ENCODE data around the gene TTLL12.

The TTLL12 gene

DNA sequence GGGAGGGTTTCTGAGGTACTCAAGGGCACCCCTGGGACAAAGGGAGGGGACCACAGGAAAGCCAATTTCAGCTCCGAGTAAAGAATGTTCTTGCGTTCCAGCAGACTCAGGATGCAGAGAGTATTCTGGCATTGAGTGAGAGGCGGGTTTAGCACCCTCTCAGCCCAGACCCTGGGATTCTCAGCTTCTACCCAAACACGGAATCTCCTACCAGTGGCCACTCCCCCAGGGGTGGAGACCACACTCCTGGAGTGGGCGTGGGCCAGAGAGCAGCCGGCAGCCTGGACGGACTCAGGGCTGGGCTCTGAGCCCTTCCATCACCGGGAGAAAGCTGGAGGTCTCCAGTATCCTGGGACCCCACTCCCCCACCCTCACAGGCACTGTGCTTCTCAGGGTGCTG is 26.1 kb upstream of the TTLL12 start:
- DNase-seq, result no peak

DNA sequence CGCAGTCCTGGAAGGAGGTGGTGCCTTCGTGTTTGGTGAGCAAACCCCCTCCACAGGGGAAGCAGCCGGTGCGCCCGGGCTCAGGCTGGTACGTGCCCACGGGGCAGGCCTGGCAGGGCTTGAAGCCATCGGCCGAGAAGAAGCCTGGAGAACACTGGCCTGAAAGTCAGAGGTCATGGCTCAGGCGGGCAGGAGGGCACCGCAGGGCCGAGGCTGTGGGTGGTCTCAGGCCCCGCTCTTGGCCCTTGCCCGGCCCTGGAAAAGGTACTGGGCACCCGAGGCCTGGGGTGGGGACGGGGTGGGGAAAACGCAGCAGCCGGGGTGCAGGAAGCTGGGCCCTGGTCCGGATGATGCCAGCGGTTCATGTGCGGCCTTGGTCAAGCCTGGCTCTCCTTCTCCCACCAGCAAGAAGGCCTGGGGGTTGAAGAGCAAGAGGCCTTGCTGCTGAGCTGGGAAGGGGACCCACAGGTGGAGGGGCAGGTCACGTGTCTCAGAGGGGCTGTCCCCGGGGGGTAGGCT is 25.6 kb upstream of the TTLL12 start:
- DNase-seq, result no peak

DNA sequence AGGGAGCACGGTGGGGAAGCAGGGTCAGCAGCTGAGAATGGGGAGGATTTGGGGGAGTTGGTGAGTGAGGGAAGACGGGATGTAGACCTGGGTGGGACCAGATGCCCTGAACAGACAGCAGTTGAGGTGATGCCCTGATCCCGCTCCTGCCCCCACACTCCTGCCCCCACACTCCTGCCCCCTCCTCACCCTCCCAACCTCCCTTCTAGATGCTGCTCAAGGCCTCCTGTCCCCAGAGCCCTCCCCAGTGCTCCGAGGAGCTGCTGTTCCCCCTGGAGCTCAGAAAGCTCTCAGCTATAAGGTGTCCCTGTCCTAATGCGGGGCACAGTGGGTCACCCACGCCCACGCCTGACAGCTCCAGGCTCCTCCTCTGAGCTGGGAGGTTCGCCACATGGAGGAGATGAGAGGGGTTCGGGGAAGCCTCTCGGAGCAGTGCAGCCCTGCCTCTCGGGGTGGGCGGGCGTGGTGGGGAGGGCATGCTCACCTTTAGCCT is 25.1 kb upstream of the TTLL12 start:
- no peak for DNase-seq

DNA sequence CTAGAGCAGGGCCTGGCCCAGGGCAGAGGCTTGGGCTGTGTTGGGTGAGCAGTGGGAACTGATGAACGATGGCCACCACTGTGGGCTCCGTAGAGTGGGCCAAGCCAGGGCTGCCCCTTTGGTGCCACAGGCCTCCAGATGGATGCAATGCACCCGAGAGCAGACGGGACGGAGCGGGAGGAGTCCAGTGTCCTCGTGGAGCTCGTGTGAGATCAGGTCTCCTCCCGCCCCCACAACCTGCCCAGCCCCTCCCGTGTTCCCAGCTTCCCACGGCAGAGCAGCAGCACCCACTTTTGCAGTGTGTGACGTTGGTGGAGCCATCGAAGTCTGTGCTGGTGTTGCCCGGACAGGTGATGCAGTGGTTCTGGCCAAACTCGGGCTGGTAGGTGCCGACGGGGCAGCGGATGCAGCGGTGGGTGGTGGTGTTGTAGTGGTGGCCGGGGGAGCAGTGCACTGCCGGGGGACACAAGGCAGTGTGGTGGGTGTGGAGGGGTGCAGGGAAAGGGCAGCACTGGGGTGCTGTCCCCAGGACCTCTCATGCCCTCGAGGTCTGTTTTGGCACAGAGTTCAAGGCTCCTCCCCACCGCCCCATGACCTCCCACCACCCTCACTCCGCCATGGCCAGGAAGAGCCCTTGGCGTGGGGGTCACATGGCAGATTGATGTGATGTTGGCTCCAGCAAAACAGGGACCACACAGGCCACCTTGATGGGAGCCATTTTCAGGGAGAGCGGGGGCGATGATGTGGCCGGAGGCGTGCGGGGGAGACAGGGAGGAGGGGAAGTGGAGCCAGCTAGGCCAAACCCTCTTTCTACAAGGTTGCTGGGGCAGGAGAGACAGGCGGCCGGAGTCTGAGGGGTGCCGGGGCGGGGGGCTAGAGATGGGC is 23.9 kb upstream of the TTLL12 start:
- no peak for DNase-seq

DNA sequence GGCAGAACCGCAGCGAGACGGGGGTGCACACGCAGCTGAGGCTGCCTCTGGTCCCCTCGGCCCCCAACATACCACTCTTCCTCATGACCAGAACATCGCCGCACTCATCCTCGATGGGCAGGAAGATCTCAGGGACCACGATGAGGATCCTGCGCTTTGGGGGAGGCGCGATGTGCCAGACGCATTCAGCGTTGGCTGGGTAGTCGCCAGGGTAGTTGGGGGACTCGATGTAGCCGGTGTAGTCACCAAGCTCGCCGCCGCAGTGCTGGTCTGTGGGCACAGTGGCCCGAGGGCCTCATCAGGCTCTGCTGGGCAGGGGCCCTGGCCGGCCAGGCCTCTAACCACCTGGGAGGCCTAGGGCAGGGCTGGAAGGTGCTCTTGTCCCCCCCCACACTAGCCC is 23.0 kb upstream of the TTLL12 start:
- no peak for DNase-seq

DNA sequence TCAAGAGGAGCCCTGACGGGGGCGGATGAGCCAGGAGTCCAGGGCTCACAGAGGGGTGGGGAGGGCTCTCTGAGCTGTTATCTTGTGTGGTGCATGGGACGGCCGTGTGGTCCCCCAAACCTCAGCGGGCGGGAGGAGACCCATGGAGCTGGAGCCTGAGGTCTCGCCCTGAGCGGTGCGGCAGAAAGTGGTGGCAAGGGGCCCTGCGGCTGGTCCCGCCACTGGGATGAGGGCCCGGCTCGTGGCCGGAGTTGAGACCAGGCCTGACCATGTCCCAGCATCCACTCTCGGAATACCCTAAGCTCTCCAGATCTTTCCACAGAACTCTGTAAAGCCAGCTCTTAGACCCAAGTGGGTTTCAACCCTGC is 22.6 kb upstream of the TTLL12 start:
- DNase-seq, result no peak

DNA sequence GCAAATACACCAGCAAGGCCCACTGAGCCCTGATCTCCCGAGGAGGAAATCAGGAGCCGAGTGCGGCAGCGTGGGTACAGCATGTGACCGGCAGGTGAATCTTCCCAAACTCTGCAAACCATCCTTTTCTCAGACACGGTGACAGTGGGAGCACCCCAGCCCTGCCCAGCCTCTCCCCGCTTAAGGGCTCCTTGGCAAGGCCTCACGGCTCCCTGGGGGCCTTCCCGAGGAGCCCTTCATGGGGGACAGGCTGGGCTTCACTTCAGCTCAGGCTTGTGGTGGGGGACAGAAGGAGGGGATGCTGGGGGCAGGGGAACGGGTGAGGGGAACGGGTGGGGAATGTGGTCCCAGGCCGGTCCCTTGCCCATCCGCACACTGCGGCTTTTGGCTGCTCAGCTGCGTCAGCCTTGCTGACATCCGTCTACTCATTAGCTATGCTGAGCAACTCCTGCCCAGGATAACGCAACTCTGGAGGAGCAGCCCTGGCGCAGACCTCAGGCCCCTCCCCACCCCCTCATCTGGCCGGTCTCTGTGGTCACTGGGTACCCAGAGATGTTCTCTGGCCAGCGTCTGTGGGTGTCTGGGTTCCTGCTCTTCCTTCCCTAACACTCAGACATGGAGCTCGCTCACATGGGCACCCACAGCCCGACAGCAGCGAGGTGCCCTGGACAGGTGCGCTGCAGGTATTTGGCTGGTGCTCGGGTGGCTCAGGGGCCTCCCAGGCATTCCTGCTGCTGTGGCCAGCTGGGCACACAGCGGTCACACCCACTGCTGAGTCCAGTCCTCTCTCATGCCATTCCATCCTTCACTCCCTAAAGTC is 22.0 kb upstream of the TTLL12 start:
- no peak for DNase-seq

DNA sequence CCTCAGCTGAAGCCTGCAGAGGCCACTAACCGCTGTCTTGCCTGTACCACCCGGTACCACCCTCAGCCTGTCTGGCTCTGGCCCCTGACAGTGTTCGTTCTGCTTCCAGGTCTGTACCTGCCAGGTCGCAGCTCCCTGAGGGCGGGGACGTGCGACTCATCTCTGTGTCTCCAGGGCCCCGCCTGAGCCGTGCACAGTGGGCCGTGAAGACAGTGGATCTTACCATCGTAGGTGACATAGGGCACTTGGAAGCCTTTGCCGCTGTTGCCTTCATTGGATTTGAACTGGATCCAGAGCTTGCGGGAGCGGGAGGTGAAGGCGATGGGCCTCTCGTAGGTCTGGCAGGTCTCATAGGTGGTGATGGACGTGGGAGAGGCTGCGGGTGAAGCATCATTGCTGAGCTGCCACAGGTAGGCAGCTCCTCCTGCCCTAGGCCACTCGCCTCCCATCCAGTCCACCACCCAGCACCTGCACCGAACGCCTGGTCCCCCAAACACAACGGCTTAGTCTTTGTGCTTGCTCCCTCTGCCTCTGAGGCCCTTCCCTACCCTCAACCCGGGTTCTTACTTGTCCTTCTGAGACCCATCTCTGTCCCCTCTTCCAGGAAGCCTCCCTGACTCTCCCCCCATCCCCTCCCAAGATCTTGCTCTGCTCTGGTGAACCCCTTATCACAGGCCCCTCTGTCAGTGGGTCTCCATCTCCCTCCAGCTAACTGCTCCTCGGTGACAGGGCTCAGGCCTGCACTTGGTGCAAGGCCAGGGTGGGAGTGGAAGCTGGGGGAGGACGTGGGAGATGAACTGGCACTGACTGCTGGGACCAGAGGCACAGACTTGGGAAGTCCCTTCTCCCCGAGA is 21.1 kb upstream of the TTLL12 start:
- DNase-seq, result no peak

DNA sequence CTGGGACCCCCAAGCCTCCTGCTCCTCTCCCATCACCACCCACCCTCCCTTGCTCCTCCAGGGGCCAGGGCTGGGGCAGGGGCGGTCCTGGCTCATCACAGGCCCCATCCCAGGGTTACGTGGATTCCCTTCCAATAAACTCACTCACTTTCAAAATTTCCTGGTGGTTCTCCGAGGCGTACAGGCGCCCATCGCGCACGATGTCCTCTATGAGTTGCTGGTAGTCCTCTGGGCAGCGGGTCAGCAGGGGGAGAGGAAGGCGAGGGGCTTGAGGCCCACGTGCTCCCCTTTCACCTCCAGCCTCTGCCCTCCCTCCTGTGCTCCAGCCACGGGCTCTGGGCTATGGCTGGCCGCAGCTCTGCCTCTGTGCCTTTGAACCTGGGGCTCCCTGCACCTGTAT is 20.5 kb upstream of the TTLL12 start:
- no peak for DNase-seq

DNA sequence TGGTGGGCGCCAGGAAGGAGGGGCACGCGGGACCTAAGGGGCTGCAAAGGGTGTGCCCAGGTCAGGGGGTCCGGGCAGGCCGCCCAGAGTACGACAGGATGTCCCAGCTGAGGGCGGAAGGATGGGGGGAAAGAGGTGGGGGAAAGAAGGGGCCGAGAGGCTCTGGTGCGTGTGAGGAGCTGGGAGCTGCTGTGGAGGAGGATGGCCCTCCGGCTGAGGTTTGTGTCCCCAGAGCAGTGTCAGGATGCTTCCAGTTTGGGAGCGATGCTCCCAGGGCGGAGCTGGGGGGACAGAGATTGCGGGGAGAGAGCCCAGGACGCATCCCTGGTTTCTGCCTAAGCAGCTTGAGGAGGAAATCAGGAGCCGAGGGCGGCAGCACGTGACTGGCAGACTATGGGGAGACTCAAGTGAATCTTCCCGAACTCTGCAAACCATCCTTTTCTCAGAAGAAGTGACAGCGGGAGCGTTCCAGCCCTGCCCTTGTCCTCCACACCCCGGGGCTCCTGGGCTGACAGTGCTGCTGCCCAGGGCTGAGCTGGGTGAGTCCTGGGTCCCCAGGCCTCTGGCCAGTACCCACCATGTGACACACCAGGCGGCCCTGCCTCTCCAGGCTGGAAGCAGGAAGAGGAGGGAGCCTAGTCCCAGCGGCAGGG is 19.7 kb upstream of the TTLL12 start:
- DNase-seq, result no peak

DNA sequence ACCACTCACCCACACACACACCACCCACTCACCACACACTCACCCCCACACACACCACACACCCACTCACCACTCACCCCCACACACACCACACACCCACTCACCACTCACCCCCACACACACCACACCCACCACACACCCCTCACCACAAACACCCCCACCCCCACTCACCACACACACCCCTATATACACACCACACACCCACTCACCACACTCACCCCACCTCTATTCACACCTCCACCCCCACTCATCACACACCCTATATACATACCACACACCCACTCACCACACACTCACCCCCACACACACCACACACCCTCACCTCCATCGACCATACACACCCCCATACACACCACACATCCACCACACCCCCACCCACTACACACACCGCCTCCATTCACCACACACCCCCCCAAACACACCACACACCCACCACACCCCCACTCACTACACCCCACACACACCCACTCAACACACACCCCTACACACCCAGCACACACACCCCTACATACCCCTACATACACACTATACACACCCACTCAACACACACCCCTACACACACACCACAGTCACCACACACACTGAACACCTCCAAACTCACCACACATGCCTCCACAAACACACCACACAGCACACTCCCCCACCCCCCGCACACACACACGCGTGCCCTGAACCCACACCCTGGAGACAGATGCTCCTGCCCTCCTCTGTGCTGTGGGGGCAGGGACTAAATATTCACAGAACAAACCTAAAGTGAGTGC is 19.0 kb upstream of the TTLL12 start:
- DNase-seq, result no peak

DNA sequence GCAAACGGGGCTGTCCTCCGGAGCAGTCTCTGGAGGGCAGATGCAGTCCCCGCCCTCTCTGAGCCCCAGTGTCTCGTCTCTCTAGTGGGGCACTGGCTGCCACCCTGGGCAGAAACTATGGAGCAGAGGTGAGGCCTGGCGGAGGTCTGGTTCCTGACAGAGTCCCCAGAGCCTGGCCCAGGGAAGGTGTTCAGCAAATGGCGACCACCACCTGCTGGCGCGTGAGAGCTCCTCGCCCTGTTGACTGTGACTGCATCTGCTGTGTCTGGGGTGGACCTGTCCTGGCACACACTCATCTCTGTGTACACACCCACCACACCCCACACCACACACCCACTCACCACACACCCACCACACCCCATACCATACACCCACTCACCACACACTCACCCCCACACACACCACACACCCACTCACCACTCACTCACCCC is 18.3 kb upstream of the TTLL12 start:
- DNase-seq, result no peak

DNA sequence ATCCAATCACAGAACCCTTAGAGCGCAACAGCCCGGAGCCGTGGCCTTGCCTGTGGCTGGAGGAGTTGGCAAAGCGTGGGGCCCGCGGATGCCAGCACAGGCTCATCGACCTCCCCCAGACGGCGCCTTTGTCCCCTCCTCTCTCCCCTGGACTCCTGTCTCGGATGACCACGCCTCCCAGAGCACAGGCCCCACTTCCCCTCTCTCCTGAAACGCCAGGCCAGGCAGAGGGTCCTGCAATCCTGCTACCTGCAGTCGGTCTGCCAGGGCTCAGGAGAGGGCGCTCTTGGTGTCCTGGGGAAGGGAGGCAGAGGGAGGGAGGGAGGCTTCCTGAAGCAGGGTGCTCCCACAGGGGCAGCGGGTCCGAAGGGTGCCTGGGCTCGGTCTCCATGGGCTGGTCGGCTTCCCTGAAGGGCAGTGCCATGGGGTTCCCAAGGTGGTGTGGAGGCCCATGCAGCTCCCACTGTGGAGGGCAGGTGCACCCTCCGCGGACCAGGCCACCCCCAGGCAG is 16.6 kb upstream of the TTLL12 start:
- no peak for DNase-seq

DNA sequence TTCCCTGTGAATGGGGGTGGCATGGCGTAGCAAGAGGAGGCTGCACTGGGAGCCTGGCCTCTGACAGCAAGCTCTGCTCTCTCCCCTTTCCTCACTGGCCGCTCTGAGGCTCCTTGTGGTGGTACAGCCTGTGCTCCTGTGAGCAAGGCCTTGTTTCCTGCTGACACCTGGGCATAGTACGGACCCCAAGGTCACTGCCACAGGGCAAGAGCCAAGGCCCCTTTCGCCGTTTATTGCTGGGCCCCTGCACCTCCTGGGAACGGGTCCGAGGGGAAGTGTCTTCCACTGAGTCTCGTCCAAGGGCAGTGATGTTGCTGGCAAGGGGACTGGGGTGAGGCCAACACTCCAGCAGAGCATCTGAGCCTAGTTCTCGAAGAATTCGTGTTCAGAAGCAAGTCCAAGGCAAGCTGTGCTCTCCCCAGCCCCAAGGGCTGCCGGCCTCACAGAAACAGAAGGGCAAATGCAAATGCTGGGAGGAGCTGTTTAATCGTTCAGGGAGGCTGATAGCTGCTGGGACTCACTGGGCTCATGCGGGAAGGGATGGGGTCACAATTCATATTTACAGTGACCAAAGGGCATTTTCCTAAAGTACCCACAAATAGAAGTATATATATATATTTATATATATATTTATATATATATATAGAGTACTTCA is 15.9 kb upstream of the TTLL12 start:
- no peak for DNase-seq

DNA sequence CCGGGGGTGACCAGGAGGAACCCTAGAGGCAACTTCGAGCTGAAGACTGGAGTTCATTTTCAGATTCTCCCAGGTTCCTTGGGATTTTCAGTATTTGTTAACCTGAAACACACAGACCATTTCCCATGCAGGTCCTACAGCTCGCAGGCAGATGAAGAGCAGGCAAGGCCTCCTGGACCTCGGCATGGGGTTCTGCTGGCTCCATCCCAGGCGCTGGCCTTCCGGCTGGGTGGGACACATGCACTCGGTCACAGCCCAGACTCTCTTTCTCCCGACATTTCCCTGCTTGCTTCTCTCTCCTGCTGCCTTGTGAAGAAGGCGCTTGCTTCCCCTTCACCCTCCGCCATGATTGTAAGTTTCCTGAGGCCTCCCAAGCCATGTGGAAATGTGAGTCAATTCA is 15.4 kb upstream of the TTLL12 start:
- DNase-seq, result no peak

DNA sequence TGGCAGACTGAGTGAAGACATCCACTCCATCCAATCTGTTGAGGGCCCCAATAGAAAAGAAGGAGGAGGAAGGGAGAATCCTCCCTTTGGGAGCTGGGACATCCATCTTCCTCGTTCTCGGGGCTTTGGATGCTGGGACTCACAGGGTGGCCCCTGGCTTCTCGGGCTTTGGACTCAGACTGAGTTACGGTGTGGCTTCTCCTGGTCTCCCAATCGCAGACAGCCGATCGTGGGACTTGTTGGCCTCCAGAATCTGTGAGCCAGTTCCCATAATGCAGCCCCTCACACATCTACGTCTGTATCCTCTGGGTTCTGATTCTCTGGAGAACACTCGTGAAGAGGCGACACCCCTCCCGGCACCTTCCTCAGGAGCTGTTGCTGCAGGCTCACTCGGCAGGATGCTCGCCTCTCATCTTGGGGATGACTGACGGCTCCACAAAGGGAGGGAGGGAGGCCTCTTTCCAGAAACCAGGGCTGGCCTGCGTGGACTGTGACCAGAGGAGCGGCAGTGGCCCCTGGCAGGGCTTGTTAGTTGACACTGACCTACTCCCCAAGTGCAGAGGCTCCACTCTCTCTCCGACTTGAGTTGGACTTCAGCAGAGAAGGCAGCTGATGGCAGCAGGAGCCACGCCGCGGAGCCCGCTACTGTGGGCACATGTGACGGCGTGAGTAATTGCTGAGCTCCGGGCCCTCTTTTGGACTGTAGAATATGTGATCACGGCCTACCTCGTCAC is 14.7 kb upstream of the TTLL12 start:
- no peak for DNase-seq

DNA sequence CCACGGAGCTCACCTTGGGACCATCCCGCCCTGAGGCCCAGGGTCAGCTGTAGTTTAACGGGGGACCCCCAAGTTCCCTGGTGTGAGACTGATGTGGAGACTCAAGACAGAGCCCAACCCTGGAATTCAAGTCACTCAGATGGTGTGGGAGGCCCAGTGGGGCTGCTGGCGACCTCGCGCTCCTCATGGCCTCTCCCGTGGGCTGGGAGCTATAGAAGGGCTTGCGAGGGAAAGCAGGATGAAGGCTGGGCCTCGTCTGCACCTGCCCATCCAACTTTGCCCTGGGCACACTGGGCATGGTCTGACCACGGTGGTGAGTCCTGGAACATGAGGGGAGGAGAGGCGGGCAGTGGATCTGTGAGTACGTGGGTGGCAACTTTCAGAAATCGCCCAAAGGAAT is 13.6 kb upstream of the TTLL12 start:
- no peak for DNase-seq

DNA sequence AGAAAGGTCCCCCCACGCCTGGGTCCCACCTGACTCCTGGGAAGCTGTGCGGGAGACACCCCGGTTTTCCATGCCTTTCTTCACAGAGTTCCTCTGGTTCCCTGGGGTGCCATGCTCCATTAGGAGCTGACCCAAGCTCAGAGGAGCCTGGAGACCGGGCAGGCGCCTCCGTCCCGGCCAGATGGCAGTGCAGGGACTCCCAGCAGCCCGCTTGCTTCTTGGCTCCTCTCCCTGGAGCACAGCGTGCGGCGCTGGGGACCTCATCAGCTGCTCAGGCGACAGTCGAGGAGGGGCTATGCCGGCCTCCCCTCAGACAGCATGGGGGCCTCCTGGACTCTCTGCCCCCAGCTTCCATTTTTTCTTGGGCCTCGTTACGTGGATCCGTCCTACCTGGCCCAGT is 13.1 kb upstream of the TTLL12 start:
- DNase-seq, result no peak

DNA sequence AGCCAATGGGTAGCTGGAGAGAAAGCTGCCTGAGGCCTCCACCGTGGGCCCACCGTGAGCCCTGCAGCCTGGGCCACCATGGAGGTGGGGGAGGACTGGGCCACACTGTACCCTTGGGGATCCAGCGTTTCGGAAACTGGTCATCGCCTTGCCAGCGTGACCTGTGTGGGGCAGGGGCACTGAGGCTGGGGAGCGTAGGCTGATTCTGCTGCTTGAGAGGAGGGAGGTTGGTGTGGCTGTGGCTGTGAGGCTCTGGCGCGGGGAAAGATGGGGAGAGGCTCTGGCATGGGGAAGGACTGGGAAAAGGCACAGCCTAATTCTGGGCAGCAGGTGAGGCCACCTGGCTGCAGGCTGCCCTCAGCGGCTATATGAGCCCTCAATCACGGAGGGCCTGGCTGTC is 12.6 kb upstream of the TTLL12 start:
- no peak for DNase-seq

DNA sequence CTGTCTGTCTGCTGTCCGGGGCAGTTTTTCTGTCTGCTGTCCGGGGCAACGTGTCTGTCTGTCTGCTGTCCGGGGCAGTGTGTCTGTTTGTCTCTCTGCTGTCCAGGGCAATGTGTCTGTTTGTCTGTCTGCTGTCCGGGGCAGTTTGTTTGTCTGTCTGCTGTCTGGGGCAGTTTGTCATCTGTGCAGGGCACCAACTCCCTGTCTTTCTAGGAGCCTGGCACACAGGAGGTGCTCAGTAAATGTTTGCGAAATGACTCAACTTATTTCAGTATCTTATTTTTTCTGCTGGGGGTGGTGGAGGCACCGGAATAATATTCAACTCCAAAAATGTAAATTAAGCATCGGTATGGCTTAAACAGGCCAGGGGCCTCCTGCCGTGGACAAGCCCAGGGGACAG is 12.0 kb upstream of the TTLL12 start:
- DNase-seq, result no peak

Data from stimulated activated CD8-positive, alpha-beta memory T cell treated with anti-CD3 and anti-CD28 coated beads, Interleukin-4, amount 100 ng/mL, for 48 hours (primary cell).